Hepatic stellate cell (primary cell): Measurements from ENCODE around the gene GHDC.
"Not testable (repeated sequence)": the region's sequence is repeated elsewhere in the genome, so short reads cannot be mapped to it uniquely, and the experiment has no call there.

Source experiments
- DNase-seq: peaks from one replicate; pipeline ENCODE4 v3.0.0; 2011; ENCODE audit warnings: low spot score

GHDC gene

GRCh38 chr17:42202159-42202558 lies 7.9 kb upstream of the GHDC start:
- DNase-seq: no peak

DNA sequence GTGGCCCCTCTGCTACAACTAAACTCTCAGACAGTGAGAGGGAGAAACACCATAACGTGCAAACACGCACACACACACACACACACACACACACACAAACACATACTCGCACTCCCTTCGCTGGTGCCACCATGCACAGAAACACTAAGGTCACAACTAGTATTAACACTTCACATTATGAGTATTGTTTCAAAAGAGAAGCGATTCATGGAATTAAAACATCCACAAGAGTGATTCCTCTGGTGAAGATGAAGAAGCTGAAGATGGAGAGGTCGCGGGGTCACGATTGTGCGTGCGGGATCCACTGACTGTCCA lies 7.1 kb upstream of the GHDC start:
- DNase-seq: no peak

GRCh38 chr17:42200706-42201457 lies 6.6 kb upstream of the GHDC start:
- no peak for DNase-seq

DNA sequence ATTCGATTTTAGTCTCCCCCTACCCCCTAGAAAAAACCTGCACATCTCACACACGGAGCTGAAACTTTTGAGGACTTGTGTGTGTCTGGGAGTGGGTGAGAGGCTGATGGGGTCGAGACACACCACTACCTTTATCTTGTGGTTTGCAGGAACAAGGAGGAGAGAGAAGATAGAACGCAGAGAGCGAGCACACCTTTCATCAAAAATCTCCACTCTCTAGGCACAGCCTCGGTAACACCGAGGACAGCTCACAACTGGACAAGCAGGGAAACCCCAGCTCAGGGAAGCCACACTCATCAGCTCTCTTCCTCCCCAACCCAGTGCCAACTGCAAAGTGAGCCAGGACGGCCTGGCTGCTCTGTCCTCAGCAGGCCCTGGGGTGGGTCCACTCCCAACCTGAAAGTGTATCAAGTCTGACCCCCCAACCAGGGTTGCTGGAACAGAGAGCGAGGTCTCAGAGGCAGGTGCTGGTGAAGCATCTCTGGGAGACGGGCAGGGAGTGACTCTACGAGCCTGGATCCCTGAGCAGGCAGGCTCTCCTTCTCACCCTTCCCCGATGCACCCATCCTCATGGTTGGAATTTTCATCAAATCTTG lies 5.2 kb upstream of the GHDC start:
- DNase-seq: no peak

DNA sequence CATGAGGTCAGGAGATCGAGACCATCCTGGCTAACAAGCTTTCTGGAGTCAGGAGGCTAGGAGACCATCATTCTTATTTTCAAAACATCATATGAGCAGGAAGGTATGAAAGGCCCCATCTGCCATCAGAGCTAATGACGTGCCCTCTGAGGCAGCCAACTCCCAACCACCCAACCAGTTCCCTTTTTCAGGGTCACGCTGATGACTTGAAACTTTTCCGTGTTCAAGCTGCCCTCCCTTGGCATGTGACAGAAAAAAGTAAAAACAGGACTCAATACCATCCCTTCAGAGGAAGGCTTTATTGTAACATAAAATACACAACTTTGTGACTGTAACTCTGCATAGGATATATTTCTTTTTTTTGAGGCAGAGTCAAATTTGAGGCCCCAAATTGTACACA lies 4.6 kb upstream of the GHDC start:
- no peak for DNase-seq

GRCh38 chr17:42197564-42198156 lies 3.4 kb upstream of the GHDC start:
- DNase-seq: no peak

- no peak for DNase-seq
Measured at GRCh38 chr17:42193216-42193968, 902 bp downstream of the GHDC start.

DNA sequence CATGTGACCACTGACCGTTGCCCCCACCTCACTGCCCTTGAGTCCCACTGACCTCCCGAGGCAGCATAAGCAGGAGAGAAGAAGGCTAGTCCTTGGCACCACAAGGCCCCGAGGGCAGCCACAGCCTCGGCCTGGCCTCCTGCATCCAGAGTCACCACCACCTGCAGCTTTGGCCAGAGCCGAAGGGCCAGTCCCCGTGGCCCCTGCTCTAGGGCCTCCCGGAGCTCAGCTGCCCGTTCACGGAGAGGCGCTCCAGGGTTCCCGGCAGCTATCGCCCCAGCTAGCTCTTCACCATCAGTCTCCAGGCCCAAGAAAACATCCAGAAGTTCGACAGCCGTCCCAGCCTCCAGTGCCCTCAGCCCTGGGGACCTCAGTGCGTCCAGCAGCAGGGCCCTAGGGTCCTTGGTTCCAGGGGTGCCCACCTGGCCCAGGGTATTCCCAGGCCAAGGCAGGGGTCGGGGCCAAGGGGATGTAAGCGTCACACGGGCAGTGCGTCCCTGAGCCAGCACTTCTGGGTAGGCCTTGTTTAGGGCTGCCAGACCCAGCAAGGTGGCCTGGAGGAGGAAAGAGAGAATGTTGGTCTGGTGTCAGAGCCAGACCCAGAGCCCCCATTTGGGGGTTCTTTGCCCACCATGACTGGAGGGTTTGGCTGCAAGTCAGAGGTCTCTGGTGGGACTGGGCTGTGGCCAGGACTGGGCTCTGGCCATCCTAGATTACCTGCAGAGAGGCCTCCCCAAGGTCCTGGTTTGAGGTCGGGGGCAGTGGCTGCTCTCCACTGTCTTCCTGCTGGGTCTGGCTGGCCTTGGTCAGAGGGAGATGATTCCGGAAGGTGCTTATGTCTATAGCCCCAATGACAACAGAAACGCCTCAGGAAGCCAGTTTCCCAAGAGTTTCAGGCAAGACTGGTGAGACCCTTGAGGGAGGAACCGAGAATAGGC lies 1.8 kb downstream of the GHDC start:
- DNase-seq: no peak

DNA sequence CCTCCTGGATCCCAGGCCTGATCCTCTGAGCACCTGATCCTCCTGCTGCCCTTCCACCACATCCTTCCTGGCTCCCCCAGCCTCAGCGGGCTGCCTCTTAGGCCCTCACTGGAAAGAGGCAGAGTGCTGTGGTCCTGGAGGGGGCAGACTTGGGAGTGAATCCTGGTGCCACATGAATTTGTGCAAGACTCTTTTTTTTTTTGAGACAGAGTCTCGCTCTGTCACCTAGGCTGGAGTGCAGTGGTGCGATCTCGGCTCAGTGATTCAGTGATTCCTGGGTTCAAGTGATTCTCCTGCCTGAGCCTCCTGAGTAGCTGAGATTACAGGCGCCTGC lies 3.1 kb downstream of the GHDC start:
- no peak for DNase-seq

DNA sequence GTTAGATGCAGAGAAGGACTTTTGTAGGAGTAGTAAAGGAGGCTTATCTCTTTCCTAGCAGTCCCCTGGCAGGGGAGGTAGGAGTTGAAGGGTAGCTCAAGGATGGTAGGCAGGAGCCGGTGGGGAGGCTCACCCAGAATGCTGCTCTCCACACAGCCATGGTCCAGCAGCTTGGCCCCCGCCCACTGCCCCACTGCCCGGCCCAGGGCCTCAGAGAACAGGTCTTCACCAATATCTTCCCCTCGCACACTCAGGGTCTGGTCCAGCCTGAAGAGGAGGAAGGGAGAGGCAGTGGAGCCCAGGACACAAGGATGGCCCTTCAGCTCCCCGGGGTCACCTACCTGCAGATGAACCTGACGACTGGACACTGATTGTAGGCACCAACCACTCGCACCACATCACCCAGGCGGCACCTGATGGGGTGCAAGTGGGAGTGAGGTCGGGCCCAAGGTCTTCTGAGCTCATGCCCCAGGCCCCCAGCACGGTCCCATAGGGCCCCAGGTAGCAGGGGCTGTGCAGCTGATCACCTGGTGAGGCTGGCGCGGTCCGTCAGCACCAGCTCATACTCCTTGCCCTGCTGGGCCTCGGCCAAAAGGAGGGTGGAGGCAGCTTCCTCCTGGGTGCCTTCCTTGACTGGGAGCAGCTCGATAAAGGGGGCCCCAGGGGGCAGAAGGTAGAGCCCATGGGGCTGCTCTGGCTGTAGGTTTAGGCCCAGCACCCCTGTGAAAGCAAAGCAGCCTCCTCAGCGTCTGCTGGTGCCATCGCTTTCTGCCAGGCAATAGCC lies 3.6 kb downstream of the GHDC start:
- no peak for DNase-seq

DNA sequence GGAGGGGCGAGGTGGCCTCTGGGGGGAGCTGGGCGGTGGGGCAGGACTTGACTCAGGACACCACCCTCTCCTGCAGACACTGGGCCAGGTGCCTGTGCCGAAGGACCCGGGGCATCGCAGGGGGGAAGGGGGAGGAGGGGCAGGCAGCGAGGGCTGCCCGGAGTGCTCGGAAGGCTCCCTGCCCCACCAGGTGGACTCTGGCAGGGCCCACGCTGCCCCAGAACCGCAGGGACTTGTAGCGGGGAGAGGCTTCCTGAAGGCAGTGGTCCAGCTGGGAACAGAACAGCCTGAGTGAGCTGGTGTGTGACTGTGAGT lies 4.7 kb downstream of the GHDC start:
- no peak for DNase-seq

DNA sequence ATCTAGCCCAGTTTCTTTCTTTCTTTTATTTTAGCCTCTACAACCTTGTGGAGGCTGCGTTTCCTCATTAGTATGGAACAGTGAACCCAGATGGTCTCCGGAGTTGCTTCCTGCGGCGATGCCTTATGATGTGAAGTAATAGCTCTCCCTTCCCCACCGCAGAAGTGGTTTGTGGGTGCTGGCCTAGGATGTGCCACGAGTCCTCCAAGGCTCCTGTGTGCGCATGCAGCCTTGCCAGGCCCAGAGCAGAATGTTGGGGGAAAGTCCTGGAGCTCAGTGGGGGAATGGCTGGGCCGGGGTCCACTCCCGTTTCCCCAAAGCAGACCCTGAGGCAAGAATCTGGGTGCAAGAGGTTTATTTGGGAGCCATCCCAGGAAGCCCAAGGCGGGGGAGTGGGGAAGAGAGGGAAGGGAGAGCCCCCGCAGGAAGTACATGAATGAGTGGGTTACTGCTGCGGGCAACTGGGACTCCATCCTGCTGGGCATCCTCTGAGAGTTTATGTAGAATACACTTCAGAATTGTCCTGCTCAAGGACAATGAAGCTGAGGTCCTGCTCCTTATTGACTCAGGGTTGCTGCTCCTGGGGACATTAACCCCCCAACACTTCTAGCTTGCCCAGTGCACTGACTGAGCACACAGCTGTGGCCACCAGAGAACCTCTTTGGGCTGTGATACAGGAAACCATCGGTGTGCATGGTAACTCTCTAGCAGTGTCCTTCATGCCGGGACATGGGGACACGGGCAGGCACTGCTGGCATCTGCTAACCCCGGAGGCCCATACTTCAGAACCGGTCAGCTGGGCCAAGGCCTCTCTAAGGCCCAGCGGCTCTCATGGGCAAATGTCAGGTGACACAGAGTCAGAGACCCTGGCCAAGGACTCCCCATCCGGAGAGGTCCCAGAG lies 5.3 kb downstream of the GHDC start:
- no peak for DNase-seq

- no peak for DNase-seq
Measured at GRCh38 chr17:42187833-42188232, 6.5 kb downstream of the GHDC start.

- DNase-seq: not testable (repeated sequence)
Measured at GRCh38 chr17:42186191-42186590, 8.1 kb downstream of the GHDC start.

DNA sequence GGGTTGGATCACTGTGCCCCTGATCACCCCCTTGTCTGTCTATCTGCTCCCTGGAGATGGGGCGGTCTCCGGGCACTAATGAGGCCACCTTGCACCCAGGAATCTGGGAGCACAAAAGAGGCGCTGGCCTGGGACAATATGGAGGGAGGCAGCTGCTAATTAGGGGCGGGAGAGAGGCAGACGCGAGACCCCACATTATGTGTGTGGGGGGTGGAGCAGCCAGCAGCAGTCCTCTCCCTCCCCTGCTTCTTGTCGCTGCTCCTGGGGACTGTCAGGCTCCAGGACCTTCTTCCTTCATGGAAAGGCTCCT lies 8.7 kb downstream of the GHDC start:
- DNase-seq: no peak

GRCh38 chr17:42184713-42185620 lies 9.3 kb downstream of the GHDC start, which contains the start of gene HCRT:
Gene HCRT, minus strand, starts transcription at chr17:42185452. Its CDS starts 87 bp downstream, at chr17:42185365.
- DNase-seq: no peak

DNA sequence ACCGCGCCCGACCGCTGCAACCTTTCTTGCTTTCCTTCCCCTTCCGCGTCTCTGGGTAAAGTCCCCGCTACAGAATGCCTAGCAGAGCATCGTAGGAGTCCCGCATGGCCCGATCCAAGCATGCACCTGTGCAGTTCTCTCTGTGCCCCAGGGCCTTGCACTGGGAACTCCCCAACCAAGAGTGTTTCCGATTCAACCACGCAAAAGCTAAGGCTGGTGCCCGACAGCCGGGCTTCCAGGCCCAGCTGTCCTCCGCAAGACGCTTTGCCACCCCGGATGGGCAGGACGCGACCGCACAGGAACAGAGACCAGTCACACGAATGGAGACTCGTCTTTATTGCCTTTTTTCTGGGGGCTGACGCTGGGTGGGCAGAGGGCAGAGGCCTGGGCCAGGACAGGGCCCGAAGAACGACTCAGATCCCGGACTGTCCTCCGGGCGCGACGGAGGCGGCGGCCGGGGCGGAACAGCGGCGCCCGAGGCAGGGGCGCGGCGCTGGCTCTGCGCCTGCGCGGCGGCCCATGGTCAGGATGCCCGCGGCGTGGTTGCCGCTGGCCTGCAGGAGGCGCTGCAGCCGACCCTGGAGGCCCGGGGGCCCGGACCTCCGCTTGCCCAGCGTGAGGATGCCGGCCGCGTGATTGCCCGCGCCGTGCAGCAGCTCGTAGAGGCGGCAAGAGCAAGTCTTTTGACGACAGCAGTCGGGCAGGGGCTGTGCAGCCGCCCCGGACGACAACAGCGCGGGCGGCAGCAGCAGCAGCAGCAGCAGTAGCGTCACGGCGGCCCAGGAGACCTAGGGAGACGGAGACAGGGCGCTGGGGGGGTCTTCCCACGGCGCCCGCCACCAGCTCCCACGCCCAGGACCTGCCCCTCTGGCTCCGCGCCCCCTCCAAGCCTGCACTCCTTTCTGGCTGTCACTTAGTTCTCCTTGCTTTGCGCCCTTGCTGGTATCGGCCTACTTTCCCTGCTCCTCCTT lies 10.3 kb downstream of the GHDC start:
- peak; percentile 94 for DNase-seq
